ENCODE measurements around the gene CAMKV. TPM values are rescaled to one million over a fixed set of nuclear protein-coding genes. Genes with fewer than 3 reads are reported as not detected.
"Not testable (repeated sequence)": the region's sequence is repeated elsewhere in the genome, so short reads cannot be mapped to it uniquely, and the experiment has no call there.

Gene CAMKV
- total RNA-seq, 1 experiment from 2014 or later, result 3.2 TPM

- H3K9me3 ChIP-seq (ENCODE audit: low read length), result no peaks in the 10 kb centered on the region
- no peaks in the 10 kb centered on the region for H3K79me2 ChIP-seq (ENCODE audit: low read length)
- DNase-seq, result no peak
- H3K9me2 ChIP-seq (replicated peaks; ENCODE audit: insufficient read depth, low read length), result no peaks in the 10 kb centered on the region
- H3K27ac ChIP-seq (ENCODE audit: low read length), result no peak overlapping the region
- H3K27me3 ChIP-seq (ENCODE audit: low read length), result no peaks in the 10 kb centered on the region
- no peak overlapping the region for H3K4me3 ChIP-seq (ENCODE audit: low read length)
- H3K4me1 ChIP-seq (ENCODE audit: low read length), result no peaks in the 10 kb centered on the region
- peaks cover 5% of the 10 kb centered on the region; the same call in 1 of the 2 replicates for H3K36me3 ChIP-seq (ENCODE audit: insufficient read depth, low read length)
- H3K9ac ChIP-seq (ENCODE audit: low read length), result no peak overlapping the region
- no peaks in the 10 kb centered on the region for H4K20me1 ChIP-seq (ENCODE audit: insufficient read depth, low read depth, low read length)
- no peak overlapping the region for H3K4me2 ChIP-seq (ENCODE audit: low read depth, low read length, poor library complexity, severe bottlenecking)
- H2AFZ ChIP-seq (ENCODE audit: low read length), result no peak overlapping the region
Measured at GRCh38 chr3:49831341-49831740, 38.4 kb downstream of the CAMKV start.

GRCh38 chr3:49826016-49826415, 43.7 kb downstream of the CAMKV start:
- H3K4me3 ChIP-seq (ENCODE audit: low read length), result no peak overlapping the region
- no peaks in the 10 kb centered on the region for H3K4me1 ChIP-seq (ENCODE audit: low read length)
- no peak overlapping the region for H3K27ac ChIP-seq (ENCODE audit: low read length)
- H3K4me2 ChIP-seq (ENCODE audit: low read depth, low read length, poor library complexity, severe bottlenecking), result no peak overlapping the region
- H3K9ac ChIP-seq (ENCODE audit: low read length), result no peak overlapping the region
- no peaks in the 10 kb centered on the region for H3K27me3 ChIP-seq (ENCODE audit: low read length)
- no peaks in the 10 kb centered on the region for H3K79me2 ChIP-seq (ENCODE audit: low read length)
- H3K9me2 ChIP-seq (replicated peaks; ENCODE audit: insufficient read depth, low read length), result no peaks in the 10 kb centered on the region
- no peaks in the 10 kb centered on the region for H3K9me3 ChIP-seq (ENCODE audit: low read length)
- H4K20me1 ChIP-seq (ENCODE audit: insufficient read depth, low read depth, low read length), result no peaks in the 10 kb centered on the region
- H3K36me3 ChIP-seq (ENCODE audit: insufficient read depth, low read length), result no peaks in the 10 kb centered on the region
- no peak overlapping the region for H2AFZ ChIP-seq (ENCODE audit: low read length)
- no peak for DNase-seq

GRCh38 chr3:49823131-49823530, 46.6 kb downstream of the CAMKV start:
- not testable (repeated sequence) for H2AFZ ChIP-seq (ENCODE audit: low read length); H3K4me2 ChIP-seq (ENCODE audit: low read depth, low read length, poor library complexity, severe bottlenecking); H3K4me1 ChIP-seq (ENCODE audit: low read length); H3K27ac ChIP-seq (ENCODE audit: low read length); H3K36me3 ChIP-seq (ENCODE audit: insufficient read depth, low read length); H3K9me2 ChIP-seq (replicated peaks; ENCODE audit: insufficient read depth, low read length); H3K79me2 ChIP-seq (ENCODE audit: low read length); H4K20me1 ChIP-seq (ENCODE audit: insufficient read depth, low read depth, low read length); H3K9me3 ChIP-seq (ENCODE audit: low read length); H3K27me3 ChIP-seq (ENCODE audit: low read length); DNase-seq; H3K9ac ChIP-seq (ENCODE audit: low read length); H3K4me3 ChIP-seq (ENCODE audit: low read length)

- Histone ChIP-seq H3K9me2 (replicated peaks; ENCODE audit: insufficient read depth, low read length) (no peaks in the 10 kb centered on the region), H3K4me2 (ENCODE audit: low read depth, low read length, poor library complexity, severe bottlenecking) (peak within 1 kb of the TSS; percentile 38), H3K27me3 (ENCODE audit: low read length) (no peaks in the 10 kb centered on the region), H3K79me2 (ENCODE audit: low read length) (no peaks in the 10 kb centered on the region), H3K9ac (ENCODE audit: low read length) (peak within 1 kb of the TSS; percentile 41), H4K20me1 (ENCODE audit: insufficient read depth, low read depth, low read length) (no peaks in the 10 kb centered on the region), H3K36me3 (ENCODE audit: insufficient read depth, low read length) (no peaks in the 10 kb centered on the region), H3K27ac (ENCODE audit: low read length) (no peak within 1 kb of the TSS), H3K4me3 (ENCODE audit: low read length) (peak within 1 kb of the TSS; percentile 19; the same call in 1 of the 2 replicates), H3K4me1 (ENCODE audit: low read length) (peaks cover 7% of the 10 kb centered on the region), H3K9me3 (ENCODE audit: low read length) (no peaks in the 10 kb centered on the region), H2AFZ (ENCODE audit: low read length) (peak within 1 kb of the TSS; percentile 76; the same call in 1 of the 2 replicates)
- no peak for DNase-seq
Measured at GRCh38 chr3:49813497-49814174, 56.1 kb downstream of the CAMKV start, which contains the start of gene UBA7. TSS of gene UBA7 (minus strand) at chr3:49813953. CDS start at chr3:49813787, 166 bp downstream.

GRCh38 chr3:49812916-49813496, 56.7 kb downstream of the CAMKV start:
- Histone ChIP-seq H2AFZ (ENCODE audit: low read length) (no peak overlapping the region), H3K9ac (ENCODE audit: low read length) (peak overlapping the region; percentile 41), H3K9me2 (replicated peaks; ENCODE audit: insufficient read depth, low read length) (no peaks in the 10 kb centered on the region), H3K79me2 (ENCODE audit: low read length) (no peaks in the 10 kb centered on the region), H3K27ac (ENCODE audit: low read length) (no peak overlapping the region), H3K9me3 (ENCODE audit: low read length) (no peaks in the 10 kb centered on the region), H3K36me3 (ENCODE audit: insufficient read depth, low read length) (no peaks in the 10 kb centered on the region), H3K4me3 (ENCODE audit: low read length) (no peak overlapping the region), H3K4me1 (ENCODE audit: low read length) (peaks cover 7% of the 10 kb centered on the region), H4K20me1 (ENCODE audit: insufficient read depth, low read depth, low read length) (no peaks in the 10 kb centered on the region), H3K27me3 (ENCODE audit: low read length) (no peaks in the 10 kb centered on the region), H3K4me2 (ENCODE audit: low read depth, low read length, poor library complexity, severe bottlenecking) (no peak overlapping the region)
- DNase-seq, result no peak

Small RNAs within 50 kb of the gene (small RNA-seq; reads per million reads assigned to genes)
- not detected for gene RN7SL217P

Other genes starting within 250 kb of the CAMKV start
- 96.3 and 175 TPM in 2 replicates for gene APEH, start 195.6 kb downstream of the CAMKV start, total RNA-seq (2014; rRNA removed; shearing (Covaris generic); ENCODE audit: low replicate concordance)
- gene MST1, start 180.4 kb downstream of the CAMKV start, total RNA-seq (2014; rRNA removed; shearing (Covaris generic); ENCODE audit: low replicate concordance), result 19.8 and 25.6 TPM in 2 replicates
- gene RNF123, start 180.3 kb downstream of the CAMKV start, total RNA-seq (2014; rRNA removed; shearing (Covaris generic); ENCODE audit: low replicate concordance), result 20.1 and 31.5 TPM in 2 replicates
- 3.8 TPM in 1 of 2 replicates, not detected in the other for gene AMIGO3, start 150.2 kb downstream of the CAMKV start, total RNA-seq (2014; rRNA removed; shearing (Covaris generic); ENCODE audit: low replicate concordance)
- 10.1 and 13.6 TPM in 2 replicates for gene GMPPB, start 146.0 kb downstream of the CAMKV start, total RNA-seq (2014; rRNA removed; shearing (Covaris generic); ENCODE audit: low replicate concordance)
- 22.3 and 27.3 TPM in 2 replicates for gene IP6K1, start 83.4 kb downstream of the CAMKV start, total RNA-seq (2014; rRNA removed; shearing (Covaris generic); ENCODE audit: low replicate concordance)
- gene CDHR4, start 70.0 kb downstream of the CAMKV start, total RNA-seq (2014; rRNA removed; shearing (Covaris generic); ENCODE audit: low replicate concordance), result not detected in 2 replicates
- 5.7 and 9.8 TPM in 2 replicates for gene INKA1, start 66.6 kb downstream of the CAMKV start, total RNA-seq (2014; rRNA removed; shearing (Covaris generic); ENCODE audit: low replicate concordance)
- 10.5 and 24.4 TPM in 2 replicates for gene UBA7, start 56.0 kb downstream of the CAMKV start, total RNA-seq (2014; rRNA removed; shearing (Covaris generic); ENCODE audit: low replicate concordance)
- 5.9 and 9.2 TPM in 2 replicates for gene TRAIP, start 13.3 kb downstream of the CAMKV start, total RNA-seq (2014; rRNA removed; shearing (Covaris generic); ENCODE audit: low replicate concordance)
- not detected in 2 replicates for gene MST1R, start 34.0 kb upstream of the CAMKV start, total RNA-seq (2014; rRNA removed; shearing (Covaris generic); ENCODE audit: low replicate concordance)
- 9.6 and 9.8 TPM in 2 replicates for gene MON1A, start 59.9 kb upstream of the CAMKV start, total RNA-seq (2014; rRNA removed; shearing (Covaris generic); ENCODE audit: low replicate concordance)
- 88.3 and 109 TPM in 2 replicates for gene RBM6, start 70.2 kb upstream of the CAMKV start, total RNA-seq (2014; rRNA removed; shearing (Covaris generic); ENCODE audit: low replicate concordance)
- 179 and 239 TPM in 2 replicates for gene RBM5, start 219.0 kb upstream of the CAMKV start, total RNA-seq (2014; rRNA removed; shearing (Covaris generic); ENCODE audit: low replicate concordance)

Measured in Karpas-422 (cell line).